Osteocyte (in vitro differentiated cells): ENCODE data around the gene BRAF. TPM values are rescaled to one million over a fixed set of nuclear protein-coding genes. Genes with fewer than 3 reads are reported as not detected.

Experiments
- DNase-seq: peaks from one replicate; pipeline ENCODE4 v3.0.0; 2021; ENCODE audit warnings: mixed read lengths; ENCODE audit not compliant: unreplicated experiment; ENCODE audit errors: extremely low spot score
- H3K27ac Mint-ChIP-seq: one replicate; pipeline ENCODE4 v1.8.0; 2021; ENCODE audit warnings: mild to moderate bottlenecking, mixed read lengths; ENCODE audit not compliant: unreplicated experiment
- H3K27me3 Mint-ChIP-seq: one replicate; pipeline ENCODE4 v1.8.0; 2021; ENCODE audit warnings: mixed read lengths; ENCODE audit not compliant: unreplicated experiment
- H3K36me3 Mint-ChIP-seq: one replicate; pipeline ENCODE4 v1.8.0; 2021; ENCODE audit warnings: mixed read lengths; ENCODE audit not compliant: unreplicated experiment
- H3K4me1 Mint-ChIP-seq: one replicate; pipeline ENCODE4 v1.8.0; 2021; ENCODE audit warnings: mixed read lengths; ENCODE audit not compliant: unreplicated experiment
- H3K4me3 Mint-ChIP-seq: one replicate; pipeline ENCODE4 v1.8.0; 2021; ENCODE audit warnings: mild to moderate bottlenecking, moderate library complexity, mixed read lengths; ENCODE audit not compliant: unreplicated experiment
- H3K9me3 Mint-ChIP-seq: one replicate; pipeline ENCODE4 v1.8.0; 2021; ENCODE audit warnings: mixed read lengths; ENCODE audit not compliant: unreplicated experiment
- total RNA-seq: library from RNA; stranded (reverse); gene quantifications from 2 replicates; pipeline ENCODE4 v1.2.1, GENCODE V29; 2021
- TF ChIP-seq, protein P1 (sequence below): fragments of 200-600 bp; sonication (generic); IDR thresholded peaks from 2 replicates; pipeline ENCODE4 v1.5.0; 2021; ENCODE audit warnings: antibody characterized with exemption, mild to moderate bottlenecking, moderate library complexity

BRAF gene
- total RNA-seq, 1 donor from 2014 or later: 25.8 TPM

DNA sequence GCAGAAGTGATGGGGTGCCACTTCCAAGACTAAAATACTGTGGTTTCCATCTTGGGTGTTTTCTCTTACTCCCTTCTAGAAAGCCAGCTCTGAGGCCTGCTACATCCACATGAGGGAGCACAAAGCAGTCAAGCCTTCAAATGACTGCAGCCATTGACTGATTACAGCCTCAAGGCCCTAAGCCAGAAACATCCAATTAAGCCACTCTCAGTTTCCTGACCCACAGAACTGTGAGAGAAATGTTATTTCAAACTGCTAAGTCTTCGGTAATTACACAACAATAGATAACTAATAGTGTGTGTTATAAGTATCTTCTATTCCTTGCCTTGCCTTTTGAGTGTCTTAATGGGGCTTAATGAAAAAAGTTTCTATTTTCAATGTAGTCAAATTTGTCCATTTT lies 24.8 kb downstream of the BRAF start:
- Mint-ChIP-seq H3K9me3 (peaks cover 12% of the 10 kb centered on the region), H3K27me3 (no peaks in the 10 kb centered on the region), H3K4me1 (peaks cover 8% of the 10 kb centered on the region), H3K4me3 (no peak overlapping the region), H3K36me3 (peaks cover 16% of the 10 kb centered on the region), H3K27ac (no peak overlapping the region)
- TF ChIP-seq, protein P1, sequence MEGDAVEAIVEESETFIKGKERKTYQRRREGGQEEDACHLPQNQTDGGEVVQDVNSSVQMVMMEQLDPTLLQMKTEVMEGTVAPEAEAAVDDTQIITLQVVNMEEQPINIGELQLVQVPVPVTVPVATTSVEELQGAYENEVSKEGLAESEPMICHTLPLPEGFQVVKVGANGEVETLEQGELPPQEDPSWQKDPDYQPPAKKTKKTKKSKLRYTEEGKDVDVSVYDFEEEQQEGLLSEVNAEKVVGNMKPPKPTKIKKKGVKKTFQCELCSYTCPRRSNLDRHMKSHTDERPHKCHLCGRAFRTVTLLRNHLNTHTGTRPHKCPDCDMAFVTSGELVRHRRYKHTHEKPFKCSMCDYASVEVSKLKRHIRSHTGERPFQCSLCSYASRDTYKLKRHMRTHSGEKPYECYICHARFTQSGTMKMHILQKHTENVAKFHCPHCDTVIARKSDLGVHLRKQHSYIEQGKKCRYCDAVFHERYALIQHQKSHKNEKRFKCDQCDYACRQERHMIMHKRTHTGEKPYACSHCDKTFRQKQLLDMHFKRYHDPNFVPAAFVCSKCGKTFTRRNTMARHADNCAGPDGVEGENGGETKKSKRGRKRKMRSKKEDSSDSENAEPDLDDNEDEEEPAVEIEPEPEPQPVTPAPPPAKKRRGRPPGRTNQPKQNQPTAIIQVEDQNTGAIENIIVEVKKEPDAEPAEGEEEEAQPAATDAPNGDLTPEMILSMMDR: no peak
- no peak for DNase-seq

DNA sequence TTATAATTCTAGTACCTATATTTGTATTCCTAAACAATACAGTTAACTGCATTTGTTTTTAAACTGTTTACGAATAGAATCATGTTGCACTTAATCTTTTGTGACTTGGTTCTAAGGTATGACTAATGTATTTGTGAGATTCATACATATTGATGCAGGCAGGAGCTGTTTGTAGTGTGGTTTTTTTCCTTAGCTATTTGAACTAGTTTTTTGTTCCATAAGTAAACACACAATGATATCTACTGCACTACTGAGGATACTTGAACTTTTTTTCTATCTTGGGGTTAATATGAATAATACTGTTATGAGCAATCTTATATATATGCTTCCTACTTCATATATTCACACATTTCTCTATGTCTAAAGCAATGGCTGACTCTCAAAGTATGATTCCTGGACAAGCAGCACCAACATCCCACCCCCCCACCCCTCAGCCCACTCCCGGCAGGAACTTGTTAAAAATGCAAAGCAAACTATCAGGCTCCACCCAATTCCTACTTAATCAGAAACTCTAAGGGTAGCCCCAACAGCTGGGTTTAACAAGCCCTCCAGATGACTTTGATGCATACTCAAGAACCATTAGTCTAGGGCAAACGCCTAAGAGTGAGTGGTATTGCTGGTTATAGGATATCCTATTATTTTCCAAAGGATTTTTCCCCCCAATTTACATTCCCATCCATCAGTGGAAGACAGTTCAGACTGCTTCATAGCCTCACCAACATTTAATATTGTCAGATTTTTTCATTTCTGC lies 25.8 kb downstream of the BRAF start:
- Mint-ChIP-seq H3K36me3 (peaks cover 16% of the 10 kb centered on the region), H3K4me3 (no peak overlapping the region), H3K4me1 (peaks cover 6% of the 10 kb centered on the region), H3K27me3 (no peaks in the 10 kb centered on the region), H3K9me3 (peaks cover 8% of the 10 kb centered on the region), H3K27ac (no peak overlapping the region)
- TF ChIP-seq, protein P1: no peak
- no peak for DNase-seq

DNA sequence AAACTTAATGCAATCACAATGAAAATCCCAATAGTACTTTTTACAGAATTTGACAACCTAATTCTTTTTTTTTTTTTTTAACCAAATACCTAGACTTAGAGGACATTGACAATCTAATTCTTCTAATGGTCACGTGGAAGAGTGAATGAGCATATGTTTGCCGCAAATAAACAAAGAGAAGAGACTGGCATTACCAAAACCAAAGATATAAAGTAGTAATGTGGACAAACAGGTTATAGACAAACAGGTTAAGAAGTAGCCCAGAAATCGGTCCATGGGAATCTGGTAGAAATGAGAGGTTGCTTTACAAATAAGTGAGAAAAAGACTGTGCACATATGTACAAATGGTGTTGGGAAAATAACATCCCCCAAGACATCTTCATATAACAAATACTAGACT lies 27.7 kb downstream of the BRAF start:
- no peaks in the 10 kb centered on the region for H3K9me3 Mint-ChIP-seq
- TF ChIP-seq, protein P1: no peak
- H3K4me1 Mint-ChIP-seq: peaks cover 18% of the 10 kb centered on the region
- DNase-seq: no peak
- H3K36me3 Mint-ChIP-seq: peaks cover 6% of the 10 kb centered on the region
- H3K27ac Mint-ChIP-seq: no peak overlapping the region
- H3K4me3 Mint-ChIP-seq: no peak overlapping the region
- no peaks in the 10 kb centered on the region for H3K27me3 Mint-ChIP-seq

DNA sequence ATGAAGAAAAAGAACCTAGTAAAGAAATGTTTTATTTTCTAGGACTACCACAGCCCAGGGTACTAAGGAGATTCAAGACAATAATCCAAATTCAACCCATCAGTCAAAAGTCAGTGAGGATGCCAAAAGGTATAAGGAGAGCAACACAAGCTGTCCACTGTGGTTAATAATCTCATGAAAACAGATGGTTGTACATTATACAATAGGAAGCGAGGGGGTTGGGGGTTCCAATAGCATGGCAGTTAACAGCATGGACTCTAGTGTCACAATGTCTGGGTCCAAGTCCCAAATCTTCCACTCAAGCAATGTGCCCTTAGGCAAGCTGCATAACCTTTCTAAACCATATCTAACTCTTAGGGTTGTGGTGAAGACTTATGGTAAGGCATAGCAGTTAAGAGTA lies 35.1 kb downstream of the BRAF start:
- peaks cover 2% of the 10 kb centered on the region for H3K36me3 Mint-ChIP-seq
- no peak for DNase-seq
- H3K9me3 Mint-ChIP-seq: no peaks in the 10 kb centered on the region
- no peak overlapping the region for H3K27ac Mint-ChIP-seq
- H3K4me1 Mint-ChIP-seq: peaks cover 27% of the 10 kb centered on the region
- TF ChIP-seq, protein P1: no peak
- no peaks in the 10 kb centered on the region for H3K27me3 Mint-ChIP-seq
- H3K4me3 Mint-ChIP-seq: no peak overlapping the region

DNA sequence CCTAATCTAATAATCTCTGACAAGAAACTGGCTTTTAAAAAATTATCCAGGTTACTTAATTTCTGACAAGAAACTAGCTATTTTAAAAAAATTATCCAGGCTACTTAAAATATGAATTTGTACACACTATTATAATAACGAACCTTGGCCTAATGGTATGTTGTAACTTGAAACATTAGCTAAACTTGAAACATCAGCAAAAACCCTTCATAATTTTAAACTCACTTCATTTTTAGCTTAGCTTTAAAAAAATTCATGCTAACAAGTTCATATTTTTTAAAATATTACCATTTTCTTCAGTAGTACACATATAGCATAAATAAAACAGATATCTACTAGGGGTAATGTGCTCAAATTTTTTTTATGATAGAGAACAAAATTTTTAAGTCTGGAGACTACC lies 35.6 kb downstream of the BRAF start:
- TF ChIP-seq, protein P1: no peak
- H3K4me3 Mint-ChIP-seq: no peak overlapping the region
- H3K4me1 Mint-ChIP-seq: peaks cover 27% of the 10 kb centered on the region
- H3K9me3 Mint-ChIP-seq: no peaks in the 10 kb centered on the region
- H3K36me3 Mint-ChIP-seq: peaks cover 2% of the 10 kb centered on the region
- H3K27me3 Mint-ChIP-seq: no peaks in the 10 kb centered on the region
- H3K27ac Mint-ChIP-seq: no peak overlapping the region
- DNase-seq: no peak
